GM18520 (cell line): ENCODE results near the gene KIF18B.

Experiments used
- ATAC-seq: cut with Tn5 transposase; IDR thresholded peaks from one replicate; pipeline ENCODE4 v1.9.1; 2021; ENCODE audit not compliant: unreplicated experiment

KIF18B gene

GRCh38 chr17:44884941-44885340 lies 62.6 kb downstream of the KIF18B start:
- no peak for ATAC-seq

- no peak for ATAC-seq
These were observed 66.4 kb downstream of the KIF18B start for GRCh38 chr17:44881145-44881544.

GRCh38 chr17:44880062-44880461 lies 67.5 kb downstream of the KIF18B start:
- no peak for ATAC-seq

- ATAC-seq, result no peak
These were observed 68.2 kb downstream of the KIF18B start for GRCh38 chr17:44879376-44879775.

GRCh38 chr17:44878627-44879221 lies 68.8 kb downstream of the KIF18B start:
- ATAC-seq, result no peak

GRCh38 chr17:44877121-44877520 lies 70.5 kb downstream of the KIF18B start:
- ATAC-seq, result no peak

- ATAC-seq, result no peak
These were observed 71.8 kb downstream of the KIF18B start for GRCh38 chr17:44875761-44876160.
